ENCODE data around the gene SERPINB1. TPM values are rescaled to one million over a fixed set of nuclear protein-coding genes. Genes with fewer than 3 reads are reported as not detected.

The SERPINB1 gene
- total RNA-seq, 1 donor from 2014 or later: 9.4 TPM

GRCh38 chr6:2800552-2801316, 40.9 kb downstream of the SERPINB1 start:
- peaks cover 14% of the 10 kb centered on the region for H3K4me1 ChIP-seq
- no peak overlapping the region for H3K4me2 ChIP-seq
- H3K27me3 ChIP-seq: no peaks in the 10 kb centered on the region
- H3K4me3 Mint-ChIP-seq: no peak overlapping the region
- TF ChIP-seq, protein P1, sequence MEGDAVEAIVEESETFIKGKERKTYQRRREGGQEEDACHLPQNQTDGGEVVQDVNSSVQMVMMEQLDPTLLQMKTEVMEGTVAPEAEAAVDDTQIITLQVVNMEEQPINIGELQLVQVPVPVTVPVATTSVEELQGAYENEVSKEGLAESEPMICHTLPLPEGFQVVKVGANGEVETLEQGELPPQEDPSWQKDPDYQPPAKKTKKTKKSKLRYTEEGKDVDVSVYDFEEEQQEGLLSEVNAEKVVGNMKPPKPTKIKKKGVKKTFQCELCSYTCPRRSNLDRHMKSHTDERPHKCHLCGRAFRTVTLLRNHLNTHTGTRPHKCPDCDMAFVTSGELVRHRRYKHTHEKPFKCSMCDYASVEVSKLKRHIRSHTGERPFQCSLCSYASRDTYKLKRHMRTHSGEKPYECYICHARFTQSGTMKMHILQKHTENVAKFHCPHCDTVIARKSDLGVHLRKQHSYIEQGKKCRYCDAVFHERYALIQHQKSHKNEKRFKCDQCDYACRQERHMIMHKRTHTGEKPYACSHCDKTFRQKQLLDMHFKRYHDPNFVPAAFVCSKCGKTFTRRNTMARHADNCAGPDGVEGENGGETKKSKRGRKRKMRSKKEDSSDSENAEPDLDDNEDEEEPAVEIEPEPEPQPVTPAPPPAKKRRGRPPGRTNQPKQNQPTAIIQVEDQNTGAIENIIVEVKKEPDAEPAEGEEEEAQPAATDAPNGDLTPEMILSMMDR (IDR thresholded peaks at IDR 0.05): no peak
- TF ChIP-seq EZH2 (IDR thresholded peaks at IDR 0.05) (no peak), EZH2phosphoT487 (IDR thresholded peaks at IDR 0.05) (no peak)
- no peak overlapping the region for H3K4me3 ChIP-seq
- no peaks in the 10 kb centered on the region for H3K36me3 ChIP-seq
- peak overlapping the region; percentile 96 for H3K27ac Mint-ChIP-seq
- peaks cover 4% of the 10 kb centered on the region for H3K27me3 Mint-ChIP-seq (ENCODE audit: insufficient read depth, low read depth)
- H4K20me1 ChIP-seq (ENCODE audit: low read depth): no peaks in the 10 kb centered on the region
- no peaks in the 10 kb centered on the region for H3K36me3 Mint-ChIP-seq
- H3K27ac ChIP-seq: no peak overlapping the region
- H3K9me3 ChIP-seq (ENCODE audit: low read depth): no peaks in the 10 kb centered on the region
- H3K9ac ChIP-seq: no peak overlapping the region
- H3K4me1 Mint-ChIP-seq: peaks cover 41% of the 10 kb centered on the region
- H3K9me3 Mint-ChIP-seq: no peaks in the 10 kb centered on the region
- DNase-seq (ENCODE audit: low spot score): no peak
- no peak overlapping the region for H2AFZ ChIP-seq (replicated peaks)
- no peaks in the 10 kb centered on the region for H3K79me2 ChIP-seq (ENCODE audit: low read depth)
- no peaks in the 10 kb centered on the region for H3F3A ChIP-seq (ENCODE audit: low read depth)

- TF ChIP-seq, protein P1 (IDR thresholded peaks at IDR 0.05): no peak
- TF ChIP-seq EZH2 (IDR thresholded peaks at IDR 0.05) (no peak), EZH2phosphoT487 (IDR thresholded peaks at IDR 0.05) (no peak)
- DNase-seq (ENCODE audit: low spot score): no peak
- H3K4me3 Mint-ChIP-seq: no peak overlapping the region
- no peaks in the 10 kb centered on the region for H3K36me3 Mint-ChIP-seq
- H3K4me1 Mint-ChIP-seq: peaks cover 47% of the 10 kb centered on the region
- no peak overlapping the region for H3K27ac ChIP-seq
- H3F3A ChIP-seq (ENCODE audit: low read depth): no peaks in the 10 kb centered on the region
- no peaks in the 10 kb centered on the region for H3K9me3 Mint-ChIP-seq
- H3K27ac Mint-ChIP-seq: peak overlapping the region; percentile 96
- no peak overlapping the region for H3K4me3 ChIP-seq
- H3K27me3 Mint-ChIP-seq (ENCODE audit: insufficient read depth, low read depth): no peaks in the 10 kb centered on the region
- H3K79me2 ChIP-seq (ENCODE audit: low read depth): no peaks in the 10 kb centered on the region
- H3K9ac ChIP-seq: no peak overlapping the region
- no peak overlapping the region for H2AFZ ChIP-seq (replicated peaks)
- H3K36me3 ChIP-seq: no peaks in the 10 kb centered on the region
- no peak overlapping the region for H3K4me2 ChIP-seq
- no peaks in the 10 kb centered on the region for H4K20me1 ChIP-seq (ENCODE audit: low read depth)
- H3K4me1 ChIP-seq: peaks cover 14% of the 10 kb centered on the region
- H3K27me3 ChIP-seq: no peaks in the 10 kb centered on the region
- H3K9me3 ChIP-seq (ENCODE audit: low read depth): no peaks in the 10 kb centered on the region
Observed at GRCh38 chr6:2799936-2800527, 41.6 kb downstream of the SERPINB1 start.

- Histone ChIP-seq H3K79me2 (ENCODE audit: low read depth) (no peaks in the 10 kb centered on the region), H4K20me1 (ENCODE audit: low read depth) (no peaks in the 10 kb centered on the region), H3F3A (ENCODE audit: low read depth) (no peaks in the 10 kb centered on the region), H3K36me3 (no peaks in the 10 kb centered on the region), H2AFZ (replicated peaks) (no peak overlapping the region), H3K27ac (no peak overlapping the region), H3K4me2 (peak overlapping the region; percentile 38), H3K4me3 (no peak overlapping the region), H3K4me1 (peaks cover 14% of the 10 kb centered on the region), H3K9me3 (ENCODE audit: low read depth) (no peaks in the 10 kb centered on the region), H3K27me3 (no peaks in the 10 kb centered on the region), H3K9ac (no peak overlapping the region)
- no peak overlapping the region for H3K27ac Mint-ChIP-seq
- H3K4me1 Mint-ChIP-seq: peaks cover 50% of the 10 kb centered on the region
- H3K4me3 Mint-ChIP-seq: no peak overlapping the region
- H3K27me3 Mint-ChIP-seq (ENCODE audit: insufficient read depth, low read depth): no peaks in the 10 kb centered on the region
- H3K9me3 Mint-ChIP-seq: no peaks in the 10 kb centered on the region
- no peak for TF ChIP-seq EZH2phosphoT487 (IDR thresholded peaks at IDR 0.05)
- TF ChIP-seq, protein P1 (IDR thresholded peaks at IDR 0.05): no peak
- TF ChIP-seq EZH2 (IDR thresholded peaks at IDR 0.05): no peak
- peak; percentile 33 for DNase-seq (ENCODE audit: low spot score)
- no peaks in the 10 kb centered on the region for H3K36me3 Mint-ChIP-seq
Observed at GRCh38 chr6:2798586-2799134, 43.0 kb downstream of the SERPINB1 start.

Measured in neural progenitor cell (in vitro differentiated cells).